ENCODE measurements around the gene SLC9A9.
"Not testable (repeated sequence)": the region's sequence is repeated elsewhere in the genome, so short reads cannot be mapped to it uniquely, and the experiment has no call there.

SLC9A9 gene

DNA sequence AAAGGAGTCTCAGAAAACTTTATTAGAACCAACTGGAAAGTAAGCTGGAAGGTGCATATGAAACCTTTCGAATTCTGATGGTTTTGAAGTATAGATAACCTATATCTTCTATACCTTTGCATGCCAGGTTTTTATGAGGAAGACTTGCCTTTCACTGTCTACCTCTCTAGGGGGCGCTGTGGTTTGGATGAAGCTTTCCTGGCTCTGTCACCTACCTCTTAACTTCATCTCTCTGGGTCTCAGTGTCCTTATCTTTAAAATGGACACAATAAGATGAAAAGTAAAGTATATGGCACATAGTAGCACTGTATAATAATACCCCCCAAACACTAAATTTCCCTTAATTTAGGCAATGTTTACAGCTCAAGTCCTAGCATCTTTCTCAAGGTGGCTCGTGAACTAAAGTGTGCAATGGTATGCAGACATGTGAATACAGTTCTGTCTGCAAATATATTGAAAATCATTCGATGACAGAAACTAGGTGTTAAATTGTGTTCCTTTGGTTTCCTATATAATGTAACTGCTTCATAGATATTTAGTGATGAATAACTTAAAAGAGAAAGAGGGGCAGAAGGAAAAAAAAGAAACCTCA is 414.4 kb downstream of the SLC9A9 start:
- no peak for FAIRE-seq
- DNase-seq (ENCODE audit: insufficient read length, low spot score): no peak

DNA sequence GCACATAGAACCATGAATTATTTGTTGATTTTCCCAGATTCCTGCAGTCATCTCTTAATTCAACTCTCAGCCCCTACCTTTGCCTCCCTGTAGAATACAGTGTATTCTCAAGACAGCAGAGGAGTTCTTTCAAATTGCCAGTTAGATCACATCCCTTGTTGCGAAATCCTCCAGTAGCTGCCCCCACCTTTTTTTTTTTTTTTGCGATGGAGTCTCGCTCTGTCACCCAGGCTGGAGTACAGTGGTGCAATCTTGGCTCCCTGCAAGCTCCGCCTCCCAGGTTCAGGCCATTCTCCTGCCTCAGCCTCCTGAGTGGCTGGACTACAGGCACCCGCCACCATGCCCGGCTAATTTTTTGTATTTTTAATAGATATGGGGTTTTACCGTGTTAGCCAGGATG is 417.0 kb downstream of the SLC9A9 start:
- DNase-seq (ENCODE audit: insufficient read length, low spot score); FAIRE-seq: not testable (repeated sequence)

DNA sequence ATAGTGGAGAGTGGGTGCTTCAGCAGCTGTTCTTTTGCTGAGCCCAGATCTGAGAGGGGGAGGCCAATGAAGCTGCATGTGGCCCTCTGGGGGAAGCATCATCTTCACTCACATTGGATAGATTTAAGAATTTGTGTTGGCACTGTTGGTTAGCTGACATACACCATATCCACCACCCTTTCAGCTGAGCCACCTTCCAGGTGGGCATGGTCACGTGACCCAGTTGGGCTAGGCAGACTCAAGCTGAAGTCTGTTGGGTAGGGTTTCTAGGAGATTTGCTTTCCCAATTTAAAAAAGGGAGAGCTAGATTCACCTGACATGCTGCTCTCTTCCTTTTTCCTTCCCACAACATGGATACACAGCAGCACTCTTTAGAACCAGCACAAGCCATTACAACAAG is 417.7 kb downstream of the SLC9A9 start:
- DNase-seq (ENCODE audit: insufficient read length, low spot score) (no peak), FAIRE-seq (no peak)

DNA sequence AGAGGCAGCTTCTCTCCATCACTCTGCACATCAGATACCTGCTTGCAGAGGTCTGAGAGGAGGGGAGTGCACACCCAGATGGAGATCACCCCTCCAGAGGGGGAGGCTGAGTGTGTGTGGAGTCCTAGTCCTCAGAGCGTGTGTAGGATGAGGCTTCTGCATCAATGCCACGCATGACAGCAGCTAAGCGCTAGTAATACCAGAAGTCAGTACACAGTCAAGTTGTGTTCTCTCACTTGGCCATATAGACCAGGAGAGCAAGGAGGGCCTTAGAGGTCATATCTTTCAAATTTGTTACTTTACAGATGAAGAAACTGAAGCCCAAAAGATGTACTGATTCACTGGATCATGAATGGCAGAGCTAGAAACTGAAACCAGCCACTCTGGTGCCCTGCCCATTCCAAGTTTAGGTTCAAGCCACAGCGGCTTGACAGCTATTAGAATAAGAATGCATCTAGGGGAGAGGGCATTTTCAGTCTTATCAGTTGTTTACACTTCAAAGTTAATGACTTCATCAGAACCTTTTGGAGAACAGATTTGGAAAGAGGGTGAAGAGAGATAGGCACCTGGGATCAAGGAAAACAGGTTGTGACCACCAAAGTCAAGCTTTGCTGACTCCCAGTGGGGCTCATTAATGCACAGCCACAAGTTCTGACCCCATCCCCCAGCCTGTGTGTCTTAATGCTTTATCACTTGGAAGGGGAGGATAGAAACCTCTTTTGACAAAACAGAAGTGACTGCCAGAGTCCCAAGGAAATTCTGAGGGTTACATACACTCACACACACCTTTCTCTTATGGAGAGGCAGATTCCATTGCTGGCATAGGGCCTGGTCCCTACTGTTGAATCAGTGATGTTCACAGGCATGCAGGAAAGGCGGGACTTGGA is 418.4 kb downstream of the SLC9A9 start:
- no peak for FAIRE-seq

DNA sequence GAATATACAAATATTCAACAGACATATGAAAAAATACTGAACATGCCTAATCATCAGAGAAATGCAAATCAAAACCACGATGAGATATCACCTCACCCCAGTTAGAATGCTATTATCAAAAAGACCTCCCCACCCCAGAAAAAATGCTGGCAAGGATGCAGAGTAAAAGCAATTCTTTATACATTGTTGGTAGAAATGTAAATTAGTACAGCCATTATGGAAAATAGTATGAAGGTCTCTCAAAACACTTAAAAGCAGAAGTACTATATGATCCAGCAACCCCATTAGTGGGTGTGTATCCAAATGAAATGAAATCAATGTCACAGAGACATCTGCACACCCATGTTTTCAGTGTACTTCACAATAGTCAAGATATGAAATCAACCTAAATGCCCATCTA is 420.0 kb downstream of the SLC9A9 start:
- no peak for FAIRE-seq
- DNase-seq (ENCODE audit: insufficient read length, low spot score): no peak

More for the DNA sequence above, 418.4 kb downstream of the SLC9A9 start:
- no peak for DNase-seq (ENCODE audit: insufficient read length, low spot score)

DNA sequence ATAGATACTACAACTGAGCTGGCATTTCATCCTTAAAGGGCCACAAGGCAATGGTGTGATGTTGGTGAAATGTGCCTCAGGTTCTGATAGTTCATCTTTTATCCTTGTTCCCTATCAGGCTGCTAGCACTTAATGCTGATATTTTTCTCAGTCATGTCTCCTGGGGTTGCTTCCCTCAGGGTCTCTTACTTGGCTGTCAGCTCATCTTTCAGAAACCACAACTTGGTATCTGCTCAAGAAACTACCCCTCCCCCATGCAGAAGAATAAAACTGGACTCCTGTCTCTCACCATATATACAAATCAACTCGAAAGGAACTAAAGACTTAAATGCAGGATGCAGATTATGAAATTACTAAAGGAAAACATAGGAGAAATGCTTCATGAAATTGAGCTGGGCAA is 420.6 kb downstream of the SLC9A9 start:
- no peak for DNase-seq (ENCODE audit: insufficient read length, low spot score)
- no peak for FAIRE-seq

DNA sequence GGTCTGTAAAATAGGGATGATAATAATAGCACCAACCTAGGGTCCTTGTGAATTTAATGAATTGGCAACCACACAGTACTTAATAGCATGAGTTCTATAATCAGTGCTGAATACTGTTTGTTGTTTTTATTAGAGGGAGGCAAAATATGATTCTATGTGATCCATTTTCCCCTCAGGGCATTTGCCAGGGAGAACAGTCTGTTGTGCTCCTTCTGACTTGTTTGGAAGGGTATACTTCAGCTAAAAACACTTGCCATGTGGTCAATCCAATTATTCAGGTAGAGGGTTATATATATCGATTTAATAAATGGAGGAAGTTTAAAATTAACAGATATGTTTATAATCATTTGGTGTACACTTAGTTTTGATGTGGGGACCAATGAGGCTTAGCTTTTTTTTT is 423.4 kb downstream of the SLC9A9 start:
- no peak for DNase-seq (ENCODE audit: insufficient read length, low spot score)
- FAIRE-seq: no peak

DNA sequence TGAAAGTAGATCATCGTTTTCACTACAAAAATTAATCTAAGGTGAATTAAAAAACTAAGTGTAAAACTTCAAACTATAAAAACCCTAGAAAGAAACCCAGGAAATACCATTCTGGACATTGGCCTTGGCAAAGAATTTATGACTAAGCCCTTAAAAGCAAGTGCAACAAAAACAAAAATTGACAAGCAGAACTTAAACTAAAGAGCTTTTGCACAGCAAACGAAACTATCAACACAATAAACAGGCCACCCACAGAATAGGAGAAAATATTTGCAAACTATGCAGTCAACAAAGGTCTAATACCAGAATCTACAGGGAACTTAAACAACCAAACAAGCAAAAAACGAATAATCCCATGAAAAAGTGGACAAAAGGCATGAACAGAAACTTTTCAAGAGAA is 426.7 kb downstream of the SLC9A9 start:
- FAIRE-seq (no peak), DNase-seq (ENCODE audit: insufficient read length, low spot score) (no peak)

DNA sequence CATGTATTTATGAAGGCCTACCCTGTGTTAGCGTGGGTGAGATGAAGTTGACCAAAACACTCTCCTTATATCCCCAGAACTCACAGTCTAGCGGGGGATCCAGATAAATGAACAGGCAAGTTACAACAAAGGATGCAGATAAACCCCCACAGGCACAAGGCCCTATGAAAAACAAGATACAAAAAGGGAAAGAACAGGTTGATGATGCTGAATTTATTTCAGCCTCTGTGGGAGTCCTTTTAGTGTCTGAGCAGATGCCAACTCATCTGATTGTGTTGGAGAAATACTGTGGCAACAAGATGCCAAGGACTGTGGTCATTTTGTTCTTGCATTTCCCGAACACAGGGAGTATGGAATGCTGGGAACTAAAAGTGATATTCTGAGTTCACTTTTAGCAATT is 428.7 kb downstream of the SLC9A9 start:
- DNase-seq (ENCODE audit: insufficient read length, low spot score) (no peak), FAIRE-seq (no peak)

DNA sequence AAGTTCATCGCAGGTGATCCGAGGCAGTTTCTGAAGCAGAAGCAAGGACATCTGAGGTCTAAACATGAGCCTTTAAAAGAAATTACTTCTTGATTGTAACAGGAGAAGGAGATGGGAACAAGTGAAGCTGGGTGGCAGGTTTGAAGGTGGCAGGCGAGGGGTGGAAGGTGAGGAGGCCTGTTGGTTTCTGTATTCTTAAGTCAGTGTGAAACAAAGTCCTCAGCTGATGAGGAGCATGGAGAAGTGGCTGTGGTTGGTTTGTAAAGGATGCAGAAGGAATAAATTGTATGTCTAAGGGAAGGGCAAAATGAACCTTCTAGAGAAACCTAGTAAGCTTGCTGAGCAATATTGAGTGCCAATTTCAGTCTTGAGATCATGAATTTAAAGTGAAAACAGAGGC is 429.9 kb downstream of the SLC9A9 start:
- FAIRE-seq: no peak

DNA sequence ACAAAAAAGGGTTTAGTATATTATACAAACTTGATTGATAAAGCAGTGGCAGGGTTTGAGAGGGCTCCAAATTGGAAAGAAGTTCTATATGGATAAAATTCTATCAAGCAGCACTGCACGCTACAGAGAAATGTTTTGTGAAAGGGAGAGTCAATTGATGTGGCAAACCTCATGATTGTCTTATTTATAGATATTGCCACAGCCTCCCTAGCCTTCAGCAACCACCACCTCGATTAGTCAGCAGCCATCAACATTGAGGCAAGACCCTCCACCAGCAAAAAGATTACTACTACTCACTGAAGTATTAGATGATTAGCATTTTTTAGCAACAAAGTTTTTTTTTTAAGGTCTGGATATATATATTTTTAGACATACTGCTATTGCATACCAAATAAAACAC is 432.0 kb downstream of the SLC9A9 start:
- FAIRE-seq: no peak

More for the DNA sequence above, 429.9 kb downstream of the SLC9A9 start:
- DNase-seq (ENCODE audit: insufficient read length, low spot score): no peak

DNA sequence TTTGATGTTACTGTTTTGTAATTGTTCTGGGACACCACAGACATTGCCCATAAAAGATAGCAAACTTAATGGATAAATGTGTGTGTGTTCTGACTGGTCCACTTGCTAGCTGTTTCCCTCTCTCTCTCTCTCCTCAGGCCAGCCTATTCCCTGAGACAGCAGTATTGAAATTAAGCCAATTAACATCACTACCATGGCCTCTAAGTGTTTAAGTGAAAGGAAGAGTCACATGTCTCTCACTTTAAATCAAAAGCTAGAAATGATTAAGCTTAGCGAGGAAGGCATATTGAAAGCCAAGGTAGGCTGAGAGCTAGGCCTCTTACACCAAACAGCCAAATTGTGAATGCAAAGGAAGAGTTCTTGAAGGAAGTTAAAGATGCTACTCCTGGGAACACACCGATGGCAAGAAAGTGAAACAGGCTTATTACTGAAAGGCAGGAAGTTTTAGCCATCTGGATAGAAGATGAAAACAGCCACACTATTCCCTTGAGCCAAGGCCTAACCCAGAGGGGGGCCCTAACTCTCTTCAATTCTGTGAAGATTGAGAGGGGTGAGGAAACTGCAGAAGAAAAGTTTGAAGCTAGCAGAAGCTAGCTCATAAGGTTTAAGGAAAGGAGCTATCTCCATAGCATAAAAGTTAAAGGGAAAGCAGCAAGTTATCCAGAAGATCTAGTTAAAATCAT is 433.6 kb downstream of the SLC9A9 start:
- no peak for DNase-seq (ENCODE audit: insufficient read length, low spot score)
- no peak for FAIRE-seq

More for the DNA sequence above, 432.0 kb downstream of the SLC9A9 start:
- no peak for DNase-seq (ENCODE audit: insufficient read length, low spot score)

DNA sequence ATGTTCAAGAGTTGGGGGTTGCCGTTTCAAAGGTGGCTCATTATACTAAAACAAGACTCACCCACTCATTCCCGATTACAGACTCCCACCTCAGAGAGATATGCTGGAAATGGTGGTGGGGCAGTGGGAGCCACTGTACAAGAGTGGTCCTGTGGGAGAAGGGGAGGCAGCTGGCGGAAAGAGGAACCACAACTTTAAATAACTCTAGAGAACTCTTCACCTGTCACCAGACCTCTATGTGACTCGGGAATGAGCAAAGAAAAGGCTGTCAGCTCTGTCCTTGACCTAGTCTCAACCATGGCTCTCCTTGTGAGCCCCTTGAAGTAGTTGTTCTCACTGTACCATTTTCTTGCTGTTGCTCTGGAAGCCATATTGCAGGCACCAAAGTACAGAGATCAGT is 434.9 kb downstream of the SLC9A9 start:
- DNase-seq (ENCODE audit: insufficient read length, low spot score): no peak
- FAIRE-seq: no peak

DNA sequence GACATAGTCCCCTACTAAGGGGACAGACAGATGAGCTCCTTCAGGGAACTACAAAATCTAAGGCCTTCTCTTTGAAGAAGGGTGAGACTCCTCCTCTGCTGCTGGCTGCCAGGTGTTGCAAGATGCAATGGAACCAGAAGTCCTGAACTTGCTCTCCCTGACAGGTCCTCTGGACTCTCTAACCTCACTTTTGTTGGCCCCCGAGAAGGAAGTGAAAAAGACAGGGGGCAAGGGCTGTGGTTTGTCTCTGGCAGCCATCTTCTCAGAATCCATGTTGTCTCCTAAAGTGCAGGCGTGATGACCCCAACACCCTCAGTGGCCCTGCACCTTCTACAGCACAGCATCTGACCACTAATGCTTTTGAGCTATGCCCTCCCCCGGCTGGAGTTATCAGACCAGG is 436.2 kb downstream of the SLC9A9 start:
- no peak for FAIRE-seq
- DNase-seq (ENCODE audit: insufficient read length, low spot score): no peak

DNA sequence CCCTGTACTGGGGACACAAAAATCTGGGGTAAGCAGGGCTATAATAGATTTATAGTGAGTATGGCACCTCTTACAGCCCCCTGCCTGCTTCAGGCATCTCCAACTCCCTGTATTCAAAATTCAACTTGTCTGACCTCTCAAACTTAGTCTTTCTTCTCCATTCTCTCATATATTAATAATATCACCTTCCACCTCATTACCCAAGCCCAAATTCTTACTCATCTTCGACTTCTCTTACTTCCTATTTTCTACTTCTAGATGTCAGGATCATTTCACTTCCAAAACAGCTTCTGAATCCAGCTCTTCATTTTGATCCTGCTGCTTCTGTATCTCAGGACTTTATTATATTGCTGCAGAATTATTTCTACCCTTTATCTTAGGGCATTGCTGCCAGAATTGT is 438.0 kb downstream of the SLC9A9 start:
- no peak for DNase-seq (ENCODE audit: insufficient read length, low spot score)
- FAIRE-seq: no peak

DNA sequence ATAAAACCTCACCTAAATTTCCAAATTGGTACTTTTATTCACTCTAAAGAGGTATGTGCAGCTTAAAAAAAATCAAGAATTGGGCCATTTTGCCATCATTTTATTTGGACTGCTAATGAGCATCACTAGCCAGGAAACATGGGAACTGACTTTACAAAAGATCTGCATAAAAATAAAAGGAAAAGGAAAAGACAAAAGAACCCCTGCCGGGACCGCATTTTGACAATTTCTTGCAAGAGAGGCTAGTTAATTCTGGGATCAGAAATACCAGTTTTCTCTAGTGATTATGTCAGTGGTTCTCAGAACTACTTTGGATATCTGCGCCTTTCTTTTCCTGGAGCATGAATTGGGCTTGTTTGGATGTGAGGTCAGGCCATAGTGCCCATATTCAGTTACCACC is 439.5 kb downstream of the SLC9A9 start:
- no peak for DNase-seq (ENCODE audit: insufficient read length, low spot score)

DNA sequence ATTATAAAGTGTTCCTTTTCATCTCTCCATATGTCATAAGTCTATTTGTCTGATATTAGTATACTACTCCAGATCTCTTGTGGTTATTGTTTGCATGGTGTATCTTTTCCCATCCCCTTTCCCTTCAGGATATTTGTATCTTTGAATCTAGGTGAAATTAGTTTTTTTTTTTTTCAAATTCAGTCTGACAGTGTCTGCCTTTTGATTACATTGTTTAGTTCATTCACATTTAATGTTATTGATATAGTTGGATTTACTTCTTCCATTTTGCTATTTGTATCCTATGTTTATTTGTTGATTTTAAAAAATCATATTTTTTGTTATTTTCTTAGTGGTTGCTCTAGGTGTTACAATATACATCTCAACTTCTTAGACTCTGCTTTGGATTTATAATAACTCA is 445.7 kb downstream of the SLC9A9 start:
- DNase-seq (ENCODE audit: insufficient read length, low spot score) (no peak), FAIRE-seq (no peak)

More for the DNA sequence above, 439.5 kb downstream of the SLC9A9 start:
- no peak for FAIRE-seq

DNA sequence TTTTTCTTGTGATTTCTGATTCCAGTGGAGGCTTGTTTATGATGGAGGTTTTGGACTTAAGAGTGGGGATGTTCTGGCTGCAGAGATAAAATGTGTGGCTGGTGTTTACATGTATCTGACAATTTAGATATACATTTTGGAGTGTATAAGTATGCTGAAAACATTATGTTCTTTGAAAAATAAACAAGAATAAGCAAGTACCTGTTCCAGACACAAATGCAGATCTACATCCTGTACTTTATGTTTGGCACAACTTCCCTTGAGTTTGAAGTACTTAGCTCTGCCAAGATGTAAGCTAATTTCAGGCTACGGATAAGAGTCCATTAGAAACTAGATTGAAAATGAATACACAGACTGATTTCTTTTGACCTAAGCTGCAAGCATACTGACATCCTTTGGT is 451.5 kb downstream of the SLC9A9 start:
- no peak for DNase-seq (ENCODE audit: insufficient read length, low spot score)
- no peak for FAIRE-seq

DNA sequence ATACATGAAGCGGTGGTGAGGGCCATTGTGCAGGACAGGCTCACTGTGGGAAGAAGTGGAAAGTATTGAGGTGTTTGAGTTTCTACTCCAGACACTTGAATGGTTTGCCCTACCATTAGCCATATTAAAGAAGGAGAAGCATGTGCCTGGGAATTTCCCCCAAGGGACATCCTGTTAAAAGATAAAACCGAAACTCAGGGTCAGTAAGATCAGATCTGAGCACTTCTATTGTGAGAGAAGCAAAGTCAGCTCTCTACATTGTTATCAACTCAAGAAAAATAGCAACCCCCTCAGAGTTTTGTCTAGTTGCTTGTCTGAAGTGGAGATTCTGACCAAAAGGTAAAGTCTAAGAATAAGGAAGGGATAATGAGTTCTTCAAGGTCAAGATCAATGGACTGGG is 458.9 kb downstream of the SLC9A9 start:
- DNase-seq (ENCODE audit: insufficient read length, low spot score): no peak
- FAIRE-seq: no peak

DNA sequence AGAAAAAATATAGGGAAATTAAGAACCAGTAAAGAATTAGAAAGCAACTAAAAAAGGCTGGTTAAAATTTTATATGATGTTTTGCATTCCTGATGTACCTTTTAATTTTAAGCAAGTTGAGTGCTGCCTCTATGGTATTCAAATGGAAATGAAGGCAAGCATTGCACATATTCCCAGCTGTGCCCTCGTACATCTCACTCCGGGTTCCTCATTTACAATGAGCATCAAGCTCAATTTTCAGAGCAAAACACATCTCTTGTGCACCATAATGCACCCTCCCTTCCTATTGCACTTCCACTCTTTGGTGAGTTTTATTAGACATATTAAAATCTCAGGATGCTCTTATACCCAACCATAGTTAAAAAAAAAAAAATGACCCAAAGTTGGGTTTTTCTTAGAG is 460.8 kb downstream of the SLC9A9 start:
- FAIRE-seq (no peak), DNase-seq (ENCODE audit: insufficient read length, low spot score) (no peak)

DNA sequence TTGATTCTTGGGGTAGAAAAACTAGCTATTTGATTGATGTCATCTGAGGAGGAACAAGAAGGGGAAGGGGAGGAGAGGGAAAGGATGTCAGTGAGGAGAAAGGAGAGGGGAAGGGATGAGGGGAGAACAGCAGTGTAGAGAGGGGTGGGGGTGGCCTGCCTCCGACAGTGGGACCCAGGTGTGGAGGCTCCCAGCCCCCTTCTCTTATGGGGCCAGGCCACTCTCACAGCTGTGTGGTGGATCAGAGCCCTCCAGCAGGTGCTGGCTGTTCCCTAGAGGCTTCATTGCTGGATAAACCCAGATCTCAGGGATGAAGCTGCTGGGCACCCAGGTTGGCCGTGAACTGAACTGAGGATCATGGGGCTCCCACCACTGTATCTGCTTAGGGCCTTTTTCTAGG is 464.2 kb downstream of the SLC9A9 start:
- FAIRE-seq (no peak), DNase-seq (ENCODE audit: insufficient read length, low spot score) (no peak)

DNA sequence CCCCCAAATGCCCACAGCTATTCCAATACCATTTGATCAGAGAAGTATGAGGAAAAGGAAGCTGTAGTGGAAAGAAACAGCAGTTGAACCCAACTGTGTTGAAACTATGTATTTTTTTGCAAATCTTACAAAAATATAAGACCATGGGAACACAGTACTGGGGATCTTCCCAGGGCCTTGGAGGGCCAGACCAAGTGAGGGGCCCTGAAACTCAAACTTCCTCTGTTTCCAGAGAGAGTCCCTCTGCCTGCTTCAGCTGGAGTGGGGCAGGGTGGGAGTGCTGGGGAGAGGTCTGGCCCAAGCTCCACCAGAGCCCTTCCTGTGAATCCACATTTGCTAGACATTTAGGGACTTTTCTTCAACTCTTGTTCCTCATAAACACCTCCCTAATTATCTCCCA is 464.8 kb downstream of the SLC9A9 start:
- FAIRE-seq (no peak), DNase-seq (ENCODE audit: insufficient read length, low spot score) (no peak)

All from HTR-8/SVneo (cell line).